Trophoblast cell (in vitro differentiated cells and primary cell): Measurements from ENCODE around the gene TMEM107.

Experiments
- DNase-seq, 2 donors: peaks; one replicate each; pipeline ENCODE4 v3.0.0-alpha.2; 2016
- H2AFZ ChIP-seq: 2 replicates; pipeline ENCODE4 v1.6.1; 2013; ENCODE audit warnings: low read length, moderate library complexity, mild to moderate bottlenecking; ENCODE audit not compliant: insufficient read depth, poor library complexity
- H2AK5ac ChIP-seq: 2 replicates; pipeline ENCODE4 v1.6.1; 2013; ENCODE audit warnings: mild to moderate bottlenecking, low read length
- H2BK120ac ChIP-seq: 2 replicates; pipeline ENCODE4 v1.6.1; 2013; ENCODE audit warnings: low read length, mild to moderate bottlenecking, moderate library complexity; ENCODE audit not compliant: insufficient read depth, poor library complexity
- H2BK12ac ChIP-seq: 2 replicates; pipeline ENCODE4 v1.6.1; 2013; ENCODE audit warnings: mild to moderate bottlenecking, low read length, moderate library complexity
- H2BK5ac ChIP-seq: 2 replicates; pipeline ENCODE4 v1.6.1; 2013; ENCODE audit warnings: low read length, low read depth, moderate library complexity, mild to moderate bottlenecking; ENCODE audit not compliant: poor library complexity
- H3K14ac ChIP-seq: 2 replicates; pipeline ENCODE4 v1.6.1; 2013; ENCODE audit warnings: mild to moderate bottlenecking, low read length
- H3K18ac ChIP-seq: 2 replicates; pipeline ENCODE4 v1.6.1; 2013; ENCODE audit warnings: mild to moderate bottlenecking, low read length
- H3K23ac ChIP-seq: 2 replicates; pipeline ENCODE4 v1.6.1; 2013; ENCODE audit warnings: low read length
- H3K27ac ChIP-seq: 2 replicates; pipeline ENCODE4 v1.5.1; 2013; ENCODE audit warnings: low read depth, mild to moderate bottlenecking, inconsistent platforms, low read length, moderate library complexity
- H3K27me3 ChIP-seq: 2 replicates; pipeline ENCODE4 v1.6.1; 2013; ENCODE audit warnings: inconsistent platforms, mild to moderate bottlenecking, low read length, moderate library complexity; ENCODE audit not compliant: insufficient read depth
- H3K36me3 ChIP-seq, 2 experiments: 1 replicate in 1 of 2; 2 replicates in 1 of 2; pipeline ENCODE4 v1.6.1; 2013; ENCODE audit warnings: low read length in 2 of 2, mild to moderate bottlenecking in 2 of 2, moderate library complexity in 1 of 2; ENCODE audit not compliant: insufficient read depth in 2 of 2, control insufficient read depth in 1 of 2
- H3K4ac ChIP-seq: 2 replicates; pipeline ENCODE4 v1.6.1; 2013; ENCODE audit warnings: low read depth, mild to moderate bottlenecking, low read length, moderate library complexity
- H3K4me1 ChIP-seq, 2 experiments: 1 replicate in 1 of 2; 2 replicates in 1 of 2; pipeline ENCODE4 v1.6.1; 2013; ENCODE audit warnings: low read length in 2 of 2, mild to moderate bottlenecking in 2 of 2, moderate library complexity in 1 of 2; ENCODE audit not compliant: insufficient read depth in 2 of 2, control insufficient read depth in 1 of 2
- H3K4me2 ChIP-seq: 2 replicates; pipeline ENCODE4 v1.6.1; 2013; ENCODE audit warnings: inconsistent platforms, mild to moderate bottlenecking, low read length, moderate library complexity
- H3K4me3 ChIP-seq: 2 replicates; pipeline ENCODE4 v1.5.1; 2013; ENCODE audit warnings: mild to moderate bottlenecking, low read depth, low read length, inconsistent platforms
- H3K79me1 ChIP-seq: one replicate; pipeline ENCODE4 v1.6.1; 2013; ENCODE audit warnings: low read length
- H3K79me2 ChIP-seq: 2 replicates; pipeline ENCODE4 v1.6.1; 2013; ENCODE audit warnings: low read length, mild to moderate bottlenecking; ENCODE audit not compliant: control insufficient read depth, insufficient read depth, poor library complexity
- H3K9ac ChIP-seq: 2 replicates; pipeline ENCODE4 v1.6.1; 2013; ENCODE audit warnings: mild to moderate bottlenecking, low read length
- H3K9me3 ChIP-seq: 2 replicates; pipeline ENCODE4 v1.6.1; 2013; ENCODE audit warnings: low read depth, mild to moderate bottlenecking, control low read depth, inconsistent platforms, low read length; ENCODE audit not compliant: insufficient read depth
- H4K12ac ChIP-seq: 2 replicates; pipeline ENCODE4 v1.6.1; 2013; ENCODE audit warnings: low read depth, mild to moderate bottlenecking, low read length, moderate library complexity
- H4K8ac ChIP-seq: 2 replicates; pipeline ENCODE4 v1.6.1; 2013; ENCODE audit warnings: low read depth, mild to moderate bottlenecking, low read length, moderate library complexity
- H4K91ac ChIP-seq: one replicate; pipeline ENCODE4 v1.6.1; 2013; ENCODE audit warnings: low read depth, mild to moderate bottlenecking, low read length, moderate library complexity
- WGBS: extraction: QIAGEN DNeasy Blood & Tissue Kit; methylation state at CpG from one replicate; pipeline ENCODE4 v1.1.7; 2013; ENCODE audit warnings: missing lambda C conversion rate; ENCODE audit not compliant: insufficient read length, insufficient coverage; ENCODE audit errors: extremely low coverage; 5-methylcytosine and 5-hydroxymethylcytosine counted together

TMEM107 gene

GRCh38 chr17:8123695-8124349 lies 52.4 kb downstream of the TMEM107 start, which contains the start of gene HES7:
Gene HES7, minus strand, starts transcription at chr17:8124106. Its CDS starts 22 bp downstream, at chr17:8124084.
- H4K8ac ChIP-seq = no peak within 1 kb of the TSS
- no peak within 1 kb of the TSS for H2AK5ac ChIP-seq
- H4K91ac ChIP-seq = no peak within 1 kb of the TSS
- H3K4me3 ChIP-seq = peak within 1 kb of the TSS; percentile 71
- H3K79me2 ChIP-seq = no peaks in the 10 kb centered on the region
- H2BK5ac ChIP-seq = no peak within 1 kb of the TSS
- no peaks in the 10 kb centered on the region for H3K79me1 ChIP-seq
- no peak within 1 kb of the TSS for H3K14ac ChIP-seq
- H3K9ac ChIP-seq = no peak within 1 kb of the TSS
- no peak within 1 kb of the TSS for H2AFZ ChIP-seq
- H2BK12ac ChIP-seq = no peak within 1 kb of the TSS
- peaks cover 38% of the 10 kb centered on the region for H3K27me3 ChIP-seq
- no peak within 1 kb of the TSS for H3K4ac ChIP-seq
- peak in 1 of 2 donors; percentile 7 for DNase-seq
- WGBS = no CpG with 5 or more reads among the region's 29 CpGs
- H3K27ac ChIP-seq = no peak within 1 kb of the TSS
- peak within 1 kb of the TSS; percentile 80 for H3K4me2 ChIP-seq
- H2BK120ac ChIP-seq = no peak within 1 kb of the TSS
- H3K23ac ChIP-seq = no peak within 1 kb of the TSS
- no peak within 1 kb of the TSS for H3K18ac ChIP-seq
- H3K4me1 ChIP-seq = peaks cover 26 to 41% of the 10 kb centered on the region in 2 experiments
- H3K9me3 ChIP-seq = peaks cover 3% of the 10 kb centered on the region
- H3K36me3 ChIP-seq = no peaks in the 10 kb centered on the region
- H4K12ac ChIP-seq = no peak within 1 kb of the TSS

GRCh38 chr17:8122924-8123694 lies 53.1 kb downstream of the TMEM107 start:
- Histone ChIP-seq H3K79me2 (no peaks in the 10 kb centered on the region), H3K27ac (no peak overlapping the region), H3K4ac (no peak overlapping the region), H3K18ac (no peak overlapping the region), H2BK5ac (no peak overlapping the region), H4K91ac (no peak overlapping the region), H3K36me3 (no peaks in the 10 kb centered on the region), H2AK5ac (no peak overlapping the region), H3K79me1 (no peaks in the 10 kb centered on the region), H4K8ac (no peak overlapping the region), H3K4me3 (peak overlapping the region; percentile 71), H3K4me1 (peaks cover 26 to 45% of the 10 kb centered on the region in 2 experiments), H3K27me3 (peaks cover 38% of the 10 kb centered on the region), H2BK120ac (no peak overlapping the region), H4K12ac (no peak overlapping the region), H3K23ac (no peak overlapping the region), H2AFZ (no peak overlapping the region), H3K4me2 (peak overlapping the region; percentile 80), H2BK12ac (no peak overlapping the region), H3K9ac (no peak overlapping the region), H3K14ac (no peak overlapping the region), H3K9me3 (peaks cover 3% of the 10 kb centered on the region)
- no CpG with 5 or more reads among the region's 55 CpGs for WGBS
- peak in 1 of 2 donors; percentile 25 for DNase-seq
